Endothelial cell of umbilical vein (primary cell): ENCODE results near the gene MRC2.

Experiments used
- CTCF ChIP-seq, 2 donors: IDR thresholded peaks; 1 replicate in 1 of 2; 2 replicates in 1 of 2; pipeline ENCODE4 v1.5.1; 2011; ENCODE audit warnings: low read length in 2 of 2, mild to moderate bottlenecking in 2 of 2, moderate library complexity in 2 of 2, control low read depth in 1 of 2, inconsistent platforms in 1 of 2, low read depth in 1 of 2; ENCODE audit not compliant: insufficient read depth in 1 of 2; ENCODE audit errors: extremely low read depth in 1 of 2
- EZH2 ChIP-seq: IDR thresholded peaks from 2 replicates; pipeline ENCODE4 v1.6.1; 2012; ENCODE audit warnings: borderline replicate concordance, low read depth, mild to moderate bottlenecking, moderate library complexity, low read length, inconsistent platforms; ENCODE audit not compliant: severe bottlenecking
- FOS ChIP-seq: IDR thresholded peaks from 2 replicates; pipeline ENCODE4 v1.6.1; 2011; ENCODE audit warnings: mild to moderate bottlenecking, low read length, moderate library complexity, borderline replicate concordance; ENCODE audit not compliant: insufficient read depth
- JUN ChIP-seq: IDR thresholded peaks from 2 replicates; pipeline ENCODE4 v1.6.1; 2011; ENCODE audit warnings: borderline replicate concordance, low read depth; ENCODE audit not compliant: insufficient read length, insufficient read depth
- POLR2A ChIP-seq: IDR thresholded peaks from 2 replicates; pipeline ENCODE4 v1.6.1; 2012; ENCODE audit warnings: low read depth, mild to moderate bottlenecking, control low read depth, low read length
- POLR2AphosphoS5 ChIP-seq: IDR thresholded peaks from 2 replicates; pipeline ENCODE4 v1.6.1; 2012; ENCODE audit warnings: low read depth, mild to moderate bottlenecking, control low read depth, low read length, moderate library complexity; ENCODE audit not compliant: insufficient read depth
- TF ChIP-seq, protein P1 (sequence below): IDR thresholded peaks from 2 replicates; pipeline ENCODE4 v1.6.1; 2011; ENCODE audit not compliant: insufficient read depth, insufficient read length

GRCh38 chr17:62727916-62728672 lies 100.6 kb downstream of the MRC2 start:
- TF ChIP-seq CTCF (IDR thresholded peaks at IDR 0.05; ENCODE audit: extremely low read depth in 1 of 2, insufficient read depth in 1 of 2, low read depth in 1 of 2, low read length in 2 of 2) (no peak), POLR2A (no peak), EZH2 (no peak), POLR2AphosphoS5 (no peak), JUN (no peak), FOS (no peak)
- TF ChIP-seq, protein P1, sequence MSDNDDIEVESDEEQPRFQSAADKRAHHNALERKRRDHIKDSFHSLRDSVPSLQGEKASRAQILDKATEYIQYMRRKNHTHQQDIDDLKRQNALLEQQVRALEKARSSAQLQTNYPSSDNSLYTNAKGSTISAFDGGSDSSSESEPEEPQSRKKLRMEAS = no peak
